ENCODE measurements around the gene SCTR.

Gene SCTR

GRCh38 chr2:119402645-119403560 lies 121.4 kb downstream of the SCTR start:
- no peak for DNase-seq

- no peak for DNase-seq
These were observed 122.2 kb downstream of the SCTR start for GRCh38 chr2:119402106-119402505.

GRCh38 chr2:119397196-119397595 lies 127.1 kb downstream of the SCTR start:
- no peak for DNase-seq

GRCh38 chr2:119393971-119394748 lies 130.1 kb downstream of the SCTR start:
- DNase-seq: no peak
